ENCODE results near the gene LLPH.

LLPH gene

DNA sequence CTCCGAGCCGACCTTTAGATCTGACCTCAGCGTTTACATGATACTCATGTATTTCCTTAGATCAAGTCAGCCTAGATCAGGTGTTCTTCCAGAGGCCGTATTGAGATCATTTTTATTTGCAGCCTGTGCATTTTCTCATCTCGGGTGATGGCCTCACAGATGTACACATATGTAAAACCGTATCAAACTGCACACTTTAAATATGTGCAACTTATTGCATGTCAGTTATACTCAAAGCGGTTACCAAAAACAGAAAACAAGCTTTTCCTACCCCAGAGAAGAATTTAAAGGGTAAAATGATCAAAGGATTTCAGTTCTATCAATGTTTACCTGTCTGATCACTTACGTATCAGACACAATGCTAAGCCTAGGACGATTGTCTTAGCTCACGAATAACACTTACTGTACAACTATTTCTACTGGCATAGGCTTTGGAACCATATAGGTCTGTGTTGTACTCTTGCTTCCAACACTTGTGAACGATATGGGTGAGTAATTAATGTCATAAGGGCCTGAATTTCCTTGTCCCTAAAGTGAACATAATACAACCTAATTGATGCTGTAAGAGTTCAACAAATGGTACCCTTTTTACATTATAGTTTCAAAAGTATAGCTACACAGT is 628 bp upstream of the LLPH start:
- TF ChIP-seq, protein P1, sequence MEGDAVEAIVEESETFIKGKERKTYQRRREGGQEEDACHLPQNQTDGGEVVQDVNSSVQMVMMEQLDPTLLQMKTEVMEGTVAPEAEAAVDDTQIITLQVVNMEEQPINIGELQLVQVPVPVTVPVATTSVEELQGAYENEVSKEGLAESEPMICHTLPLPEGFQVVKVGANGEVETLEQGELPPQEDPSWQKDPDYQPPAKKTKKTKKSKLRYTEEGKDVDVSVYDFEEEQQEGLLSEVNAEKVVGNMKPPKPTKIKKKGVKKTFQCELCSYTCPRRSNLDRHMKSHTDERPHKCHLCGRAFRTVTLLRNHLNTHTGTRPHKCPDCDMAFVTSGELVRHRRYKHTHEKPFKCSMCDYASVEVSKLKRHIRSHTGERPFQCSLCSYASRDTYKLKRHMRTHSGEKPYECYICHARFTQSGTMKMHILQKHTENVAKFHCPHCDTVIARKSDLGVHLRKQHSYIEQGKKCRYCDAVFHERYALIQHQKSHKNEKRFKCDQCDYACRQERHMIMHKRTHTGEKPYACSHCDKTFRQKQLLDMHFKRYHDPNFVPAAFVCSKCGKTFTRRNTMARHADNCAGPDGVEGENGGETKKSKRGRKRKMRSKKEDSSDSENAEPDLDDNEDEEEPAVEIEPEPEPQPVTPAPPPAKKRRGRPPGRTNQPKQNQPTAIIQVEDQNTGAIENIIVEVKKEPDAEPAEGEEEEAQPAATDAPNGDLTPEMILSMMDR (IDR thresholded peaks at IDR 0.05; ENCODE audit: low read depth, low read length) = no peak
- in situ Hi-C loops (cut with HindIII; ENCODE audit: low sequenced_read_pairs) = no loop called here
- no peak for DNase-seq (ENCODE audit: low read depth, low spot score)
- peak overlapping the region; percentile 95 for H3K4me3 ChIP-seq (ENCODE audit: low read depth, low read length)

DNA sequence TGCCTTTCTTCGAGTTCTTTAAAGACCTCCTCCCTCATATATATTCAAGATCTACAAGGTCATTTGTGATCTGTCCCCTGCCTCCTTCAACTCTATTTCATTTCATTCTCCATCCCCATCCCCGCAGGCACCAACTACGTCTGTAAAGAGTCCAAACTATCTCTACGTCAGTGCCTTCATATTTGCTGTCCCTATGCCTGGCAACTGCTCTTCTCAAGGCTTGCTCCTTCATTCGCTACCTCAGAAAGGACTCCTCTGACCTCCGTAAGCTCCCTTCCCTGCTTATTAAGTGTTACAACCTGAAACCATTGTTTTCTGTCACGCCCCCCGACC is 650 bp downstream of the LLPH start:
- DNase-seq (ENCODE audit: low read depth, low spot score) = peak; percentile 22
- in situ Hi-C loops (cut with HindIII; ENCODE audit: low sequenced_read_pairs) = no loop called here
- peak overlapping the region; percentile 95 for H3K4me3 ChIP-seq (ENCODE audit: low read depth, low read length)
- TF ChIP-seq, protein P1 (IDR thresholded peaks at IDR 0.05; ENCODE audit: low read depth, low read length) = no peak

DNA sequence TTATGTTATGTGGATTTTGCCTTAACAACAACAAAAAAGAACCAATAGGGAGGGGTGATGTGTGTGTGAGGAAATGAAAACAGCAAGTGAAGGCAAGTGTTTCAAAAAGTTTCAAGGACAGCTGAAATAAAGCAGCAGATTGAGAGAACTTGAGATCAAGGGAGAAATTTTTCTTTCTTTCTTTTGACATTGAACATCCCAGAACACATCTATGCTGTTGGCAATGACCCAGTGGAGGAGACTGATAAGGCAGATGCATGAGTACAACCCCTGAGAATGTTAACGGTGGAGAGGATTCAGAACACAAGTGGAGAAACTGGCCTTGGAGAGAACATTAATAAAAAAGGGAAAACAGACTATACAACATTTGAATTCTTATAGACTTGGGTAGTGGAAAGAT is 2.9 kb downstream of the LLPH start:
- no peak overlapping the region for H3K4me3 ChIP-seq (ENCODE audit: low read depth, low read length)
- DNase-seq (ENCODE audit: low read depth, low spot score) = no peak
- TF ChIP-seq, protein P1 (IDR thresholded peaks at IDR 0.05; ENCODE audit: low read depth, low read length) = no peak
- in situ Hi-C loops (cut with HindIII; ENCODE audit: low sequenced_read_pairs) = no loop called here

DNA sequence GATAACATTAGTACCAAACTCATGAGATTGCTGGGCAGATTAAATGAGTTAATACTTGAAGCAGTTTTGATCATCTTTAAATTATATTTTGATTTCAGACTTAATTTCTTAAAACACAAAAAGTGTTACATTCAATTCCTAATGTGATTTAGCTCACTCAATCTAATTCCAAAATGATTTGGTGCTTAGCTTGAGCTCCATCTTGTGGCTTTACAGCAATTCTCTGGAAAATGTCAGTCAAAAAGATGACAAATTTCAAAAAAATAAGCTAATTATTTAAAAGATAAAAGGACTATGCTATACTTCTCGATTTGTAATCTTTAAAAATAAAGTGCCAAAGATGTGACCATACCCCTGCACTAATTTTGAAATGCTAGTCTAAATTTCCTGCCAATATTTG is 10.1 kb downstream of the LLPH start:
- no peak for DNase-seq (ENCODE audit: low read depth, low spot score)
- TF ChIP-seq, protein P1 (IDR thresholded peaks at IDR 0.05; ENCODE audit: low read depth, low read length) = no peak
- no peak overlapping the region for H3K4me3 ChIP-seq (ENCODE audit: low read depth, low read length)
- in situ Hi-C loops (cut with HindIII; ENCODE audit: low sequenced_read_pairs) = no loop called here

DNA sequence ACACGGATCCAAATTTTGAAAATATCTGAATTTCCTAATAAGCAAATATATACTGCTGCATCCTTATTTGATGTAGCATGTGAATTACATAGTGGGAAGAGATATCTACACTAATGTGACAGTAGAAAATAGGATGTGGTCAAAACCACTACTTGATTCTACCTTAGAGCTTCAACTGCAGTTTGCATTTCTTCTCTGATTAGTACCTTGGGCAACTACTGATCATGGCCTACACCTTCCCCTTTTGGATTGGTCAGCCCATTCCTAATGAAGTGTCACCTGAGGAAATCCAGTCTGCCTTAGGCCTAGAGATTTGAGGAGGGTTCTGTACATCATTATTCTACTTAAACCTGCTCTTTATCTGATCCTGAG is 10.7 kb downstream of the LLPH start:
- no peak overlapping the region for H3K4me3 ChIP-seq (ENCODE audit: low read depth, low read length)
- TF ChIP-seq, protein P1 (IDR thresholded peaks at IDR 0.05; ENCODE audit: low read depth, low read length) = no peak
- no peak for DNase-seq (ENCODE audit: low read depth, low spot score)
- in situ Hi-C loops (cut with HindIII; ENCODE audit: low sequenced_read_pairs) = no loop called here

DNA sequence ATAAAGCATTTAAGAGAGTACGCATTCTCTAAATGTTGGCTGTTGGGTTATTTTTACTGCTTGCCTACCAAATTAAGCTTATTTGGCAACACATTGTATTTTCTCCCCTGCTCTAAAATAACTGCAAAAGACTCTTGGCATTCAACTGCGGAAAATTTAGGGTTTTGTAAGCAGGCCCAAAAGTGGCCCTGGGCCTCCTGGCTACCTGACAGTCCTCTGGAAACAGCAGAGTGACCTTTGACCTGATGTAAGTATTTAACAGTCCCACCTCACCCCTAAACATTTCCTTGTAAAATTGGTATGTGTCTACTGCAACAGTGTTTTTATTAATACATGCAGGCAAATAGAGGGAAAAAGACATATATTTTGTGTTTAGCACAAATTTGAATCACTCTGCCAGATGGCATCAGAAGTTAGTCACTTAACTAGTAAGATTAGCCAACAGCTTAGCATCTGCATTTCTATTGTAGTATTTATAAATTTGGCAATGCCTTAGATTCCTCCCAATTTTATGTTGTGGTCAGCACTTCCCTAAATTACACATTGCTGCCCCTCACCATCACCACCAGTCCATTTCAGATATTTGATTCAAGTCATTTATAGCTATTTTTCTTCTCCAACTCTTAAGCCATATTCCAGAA is 11.2 kb downstream of the LLPH start:
- in situ Hi-C loops (cut with HindIII; ENCODE audit: low sequenced_read_pairs) = no loop called here

More for the DNA sequence above, 11.2 kb downstream of the LLPH start:
- no peak overlapping the region for H3K4me3 ChIP-seq (ENCODE audit: low read depth, low read length)
- TF ChIP-seq, protein P1 (IDR thresholded peaks at IDR 0.05; ENCODE audit: low read depth, low read length) = no peak
- DNase-seq (ENCODE audit: low read depth, low spot score) = no peak
